WTC11 (cell line): ENCODE results near the gene MISFA. TPM values are rescaled to one million over a fixed set of nuclear protein-coding genes. Genes with fewer than 3 reads are reported as not detected.

Experiments
- ATF1 ChIP-seq: sonication (generic); formaldehyde crosslinking; IDR thresholded peaks from 2 replicates; pipeline ENCODE4 v1.8.1; 2023; ENCODE audit warnings: mild to moderate bottlenecking, moderate library complexity, missing genetic modification reagents
- ETV6 ChIP-seq: sonication (generic); formaldehyde crosslinking; IDR thresholded peaks from 2 replicates; pipeline ENCODE4 v1.8.1; 2022; ENCODE audit warnings: mild to moderate bottlenecking, missing genetic modification reagents
- FOXP1 ChIP-seq: sonication (generic); formaldehyde crosslinking; IDR thresholded peaks from 2 replicates; pipeline ENCODE4 v1.8.0; 2022; ENCODE audit warnings: missing genetic modification reagents, mild to moderate bottlenecking, moderate library complexity, borderline replicate concordance
- MYBL2 ChIP-seq: sonication (generic); formaldehyde crosslinking; IDR thresholded peaks from 2 replicates; pipeline ENCODE4 v1.8.1; 2023; ENCODE audit warnings: mild to moderate bottlenecking, moderate library complexity, missing genetic modification reagents
- NFE2L1 ChIP-seq: sonication (generic); formaldehyde crosslinking; IDR thresholded peaks from 2 replicates; pipeline ENCODE4 v1.8.1; 2023; ENCODE audit warnings: missing genetic modification reagents
- NFYB ChIP-seq: sonication (generic); formaldehyde crosslinking; conservative IDR thresholded peaks from 2 replicates; pipeline ENCODE4 v1.8.0; 2022; ENCODE audit warnings: low read depth, missing genetic modification reagents
- PRRX2 ChIP-seq: fragments of 250-450 bp; sonication (Bioruptor Pico); IDR thresholded peaks from 2 replicates; pipeline ENCODE4 v1.8.0; 2021; ENCODE audit warnings: mild to moderate bottlenecking
- RORB ChIP-seq: fragments of 250-450 bp; sonication (Bioruptor Pico); IDR thresholded peaks from 2 replicates; pipeline ENCODE4 v1.9.0; 2021; ENCODE audit warnings: mild to moderate bottlenecking
- SMAD3 ChIP-seq: sonication (generic); formaldehyde crosslinking; IDR thresholded peaks from 2 replicates; pipeline ENCODE4 v1.8.0; 2022; ENCODE audit warnings: missing genetic modification reagents, mild to moderate bottlenecking, borderline replicate concordance
- SOX15 ChIP-seq: fragments of 250-450 bp; sonication (Bioruptor Pico); IDR thresholded peaks from 2 replicates; pipeline ENCODE4 v1.9.0; 2021; ENCODE audit warnings: mild to moderate bottlenecking
- TEAD4 ChIP-seq: sonication (generic); formaldehyde crosslinking; IDR thresholded peaks from 2 replicates; pipeline ENCODE4 v1.8.0; 2022; ENCODE audit warnings: mild to moderate bottlenecking, missing genetic modification reagents
- TP53 ChIP-seq: sonication (generic); formaldehyde crosslinking; IDR thresholded peaks from 2 replicates; pipeline ENCODE4 v1.8.1; 2023; ENCODE audit warnings: mild to moderate bottlenecking, missing genetic modification reagents
- ZNF121 ChIP-seq: sonication (generic); formaldehyde crosslinking; IDR thresholded peaks from 2 replicates; pipeline ENCODE4 v1.8.0; 2023; ENCODE audit warnings: missing genetic modification reagents
- ZNF317 ChIP-seq: sonication (generic); formaldehyde crosslinking; IDR thresholded peaks from 2 replicates; pipeline ENCODE4 v1.8.1; 2023; ENCODE audit warnings: low read depth, mild to moderate bottlenecking, moderate library complexity, missing genetic modification reagents, borderline replicate concordance
- ZNF396 ChIP-seq: fragments of 250-450 bp; sonication (Bioruptor Pico); IDR thresholded peaks from 2 replicates; pipeline ENCODE4 v1.8.0; 2021; ENCODE audit warnings: mild to moderate bottlenecking, moderate library complexity, borderline replicate concordance
- ZNF671 ChIP-seq: fragments of 250-450 bp; sonication (Bioruptor Pico); IDR thresholded peaks from 2 replicates; pipeline ENCODE4 v1.8.0; 2021; ENCODE audit warnings: mild to moderate bottlenecking
- total RNA-seq: library from RNA; stranded (reverse); gene quantifications from 3 replicates; pipeline ENCODE4 v1.2.3, GENCODE V29; 2021
- TF ChIP-seq, protein P1 (sequence below): sonication (generic); formaldehyde crosslinking; IDR thresholded peaks from 2 replicates; pipeline ENCODE4 v1.8.1; 2023; ENCODE audit warnings: mild to moderate bottlenecking, missing genetic modification reagents
- TF ChIP-seq, protein P2 (sequence below): sonication (generic); formaldehyde crosslinking; IDR thresholded peaks from 2 replicates; pipeline ENCODE4 v1.8.1; 2023; ENCODE audit warnings: mild to moderate bottlenecking, missing genetic modification reagents, moderate library complexity
- TF ChIP-seq, protein P3 (sequence below): sonication (generic); formaldehyde crosslinking; IDR thresholded peaks from 2 replicates; pipeline ENCODE4 v1.8.1; 2023; ENCODE audit warnings: mild to moderate bottlenecking, missing genetic modification reagents
- TF ChIP-seq, protein P4 (sequence below): fragments of 250-450 bp; sonication (Bioruptor Pico); IDR thresholded peaks from 2 replicates; pipeline ENCODE4 v1.8.0; 2021; ENCODE audit warnings: mild to moderate bottlenecking
- TF ChIP-seq, protein P5 (sequence below): sonication (generic); formaldehyde crosslinking; IDR thresholded peaks from 2 replicates; pipeline ENCODE4 v1.8.0; 2022; ENCODE audit warnings: mild to moderate bottlenecking, missing genetic modification reagents
- TF ChIP-seq, protein P6 (sequence below): sonication (generic); formaldehyde crosslinking; IDR thresholded peaks from 2 replicates; pipeline ENCODE4 v1.8.1; 2022; ENCODE audit warnings: low read depth, mild to moderate bottlenecking, moderate library complexity, missing genetic modification reagents, borderline replicate concordance
- TF ChIP-seq, protein P7 (sequence below): sonication (generic); formaldehyde crosslinking; IDR thresholded peaks from 2 replicates; pipeline ENCODE4 v1.8.0; 2022; ENCODE audit warnings: mild to moderate bottlenecking, missing genetic modification reagents
- TF ChIP-seq, protein P8 (sequence below): sonication (generic); formaldehyde crosslinking; IDR thresholded peaks from 2 replicates; pipeline ENCODE4 v1.8.0; 2023; ENCODE audit warnings: mild to moderate bottlenecking, missing genetic modification reagents
- TF ChIP-seq, protein P9 (sequence below): sonication (generic); formaldehyde crosslinking; conservative IDR thresholded peaks from 2 replicates; pipeline ENCODE4 v1.8.1; 2022; ENCODE audit warnings: mild to moderate bottlenecking, missing genetic modification reagents
- TF ChIP-seq, protein P10 (sequence below): fragments of 200-600 bp; IDR thresholded peaks from 2 replicates; pipeline ENCODE4 v1.8.0; 2022; ENCODE audit warnings: antibody characterized with exemption

The MISFA gene
- total RNA-seq, 1 experiment from 2014 or later: 3.2 TPM

DNA sequence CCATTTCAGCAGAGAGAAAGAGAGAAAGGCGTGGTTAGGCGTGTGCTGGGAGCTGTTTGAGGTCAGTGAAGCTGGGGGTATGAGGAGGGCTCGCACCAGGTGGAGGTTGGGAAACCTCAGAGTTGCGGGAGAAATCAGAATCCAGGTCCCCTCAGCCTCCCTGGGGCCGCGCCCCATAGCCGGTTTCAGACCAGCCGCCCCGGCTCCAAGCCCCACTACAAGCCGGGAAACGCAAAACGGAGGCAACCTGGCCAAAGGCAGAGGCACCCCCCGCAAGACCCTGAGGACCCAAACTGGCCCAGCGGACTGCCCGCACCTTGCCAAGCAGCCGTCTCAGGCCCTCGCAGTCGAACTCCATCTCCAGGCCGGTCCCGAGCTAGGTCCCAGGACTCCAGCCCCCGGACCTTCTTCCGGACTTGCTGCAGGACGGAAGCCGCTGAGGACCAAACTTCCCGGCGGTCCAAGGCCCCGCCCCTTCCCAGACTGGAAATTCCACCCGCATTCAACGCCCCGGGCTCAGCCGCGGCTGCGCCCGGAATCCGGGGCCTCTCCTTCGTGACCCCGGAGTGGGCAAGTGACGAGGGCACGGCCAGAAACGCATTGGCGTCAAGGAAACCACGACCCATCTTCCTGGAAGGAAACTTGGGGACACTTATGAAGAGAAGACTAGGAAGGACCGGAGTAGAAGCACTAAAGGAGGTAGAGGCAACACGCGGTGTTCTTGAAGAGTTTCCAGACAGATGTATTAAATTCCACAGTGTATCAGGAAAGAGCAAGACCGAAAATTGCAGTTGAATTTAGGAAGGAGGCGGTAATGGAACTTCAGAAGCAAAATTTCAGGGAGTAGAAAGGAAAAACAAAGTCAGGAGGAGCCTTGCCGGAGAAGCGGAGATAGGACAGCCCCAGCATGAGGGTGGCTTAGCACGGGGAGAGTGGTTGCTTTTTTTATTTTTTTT lies 11.0 kb upstream of the MISFA start, which contains the start of gene UEVLD (continued):
- TF ChIP-seq, protein P1, sequence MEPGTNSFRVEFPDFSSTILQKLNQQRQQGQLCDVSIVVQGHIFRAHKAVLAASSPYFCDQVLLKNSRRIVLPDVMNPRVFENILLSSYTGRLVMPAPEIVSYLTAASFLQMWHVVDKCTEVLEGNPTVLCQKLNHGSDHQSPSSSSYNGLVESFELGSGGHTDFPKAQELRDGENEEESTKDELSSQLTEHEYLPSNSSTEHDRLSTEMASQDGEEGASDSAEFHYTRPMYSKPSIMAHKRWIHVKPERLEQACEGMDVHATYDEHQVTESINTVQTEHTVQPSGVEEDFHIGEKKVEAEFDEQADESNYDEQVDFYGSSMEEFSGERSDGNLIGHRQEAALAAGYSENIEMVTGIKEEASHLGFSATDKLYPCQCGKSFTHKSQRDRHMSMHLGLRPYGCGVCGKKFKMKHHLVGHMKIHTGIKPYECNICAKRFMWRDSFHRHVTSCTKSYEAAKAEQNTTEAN: no peak
- TF ChIP-seq ZNF121 (CRISPR knock-in tag): no peak
- TF ChIP-seq, protein P2, sequence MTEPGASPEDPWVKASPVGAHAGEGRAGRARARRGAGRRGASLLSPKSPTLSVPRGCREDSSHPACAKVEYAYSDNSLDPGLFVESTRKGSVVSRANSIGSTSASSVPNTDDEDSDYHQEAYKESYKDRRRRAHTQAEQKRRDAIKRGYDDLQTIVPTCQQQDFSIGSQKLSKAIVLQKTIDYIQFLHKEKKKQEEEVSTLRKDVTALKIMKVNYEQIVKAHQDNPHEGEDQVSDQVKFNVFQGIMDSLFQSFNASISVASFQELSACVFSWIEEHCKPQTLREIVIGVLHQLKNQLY (CRISPR knock-in tag): no peak
- TF ChIP-seq, protein P3, sequence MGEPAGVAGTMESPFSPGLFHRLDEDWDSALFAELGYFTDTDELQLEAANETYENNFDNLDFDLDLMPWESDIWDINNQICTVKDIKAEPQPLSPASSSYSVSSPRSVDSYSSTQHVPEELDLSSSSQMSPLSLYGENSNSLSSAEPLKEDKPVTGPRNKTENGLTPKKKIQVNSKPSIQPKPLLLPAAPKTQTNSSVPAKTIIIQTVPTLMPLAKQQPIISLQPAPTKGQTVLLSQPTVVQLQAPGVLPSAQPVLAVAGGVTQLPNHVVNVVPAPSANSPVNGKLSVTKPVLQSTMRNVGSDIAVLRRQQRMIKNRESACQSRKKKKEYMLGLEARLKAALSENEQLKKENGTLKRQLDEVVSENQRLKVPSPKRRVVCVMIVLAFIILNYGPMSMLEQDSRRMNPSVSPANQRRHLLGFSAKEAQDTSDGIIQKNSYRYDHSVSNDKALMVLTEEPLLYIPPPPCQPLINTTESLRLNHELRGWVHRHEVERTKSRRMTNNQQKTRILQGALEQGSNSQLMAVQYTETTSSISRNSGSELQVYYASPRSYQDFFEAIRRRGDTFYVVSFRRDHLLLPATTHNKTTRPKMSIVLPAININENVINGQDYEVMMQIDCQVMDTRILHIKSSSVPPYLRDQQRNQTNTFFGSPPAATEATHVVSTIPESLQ: no peak
- TF ChIP-seq, protein P4, sequence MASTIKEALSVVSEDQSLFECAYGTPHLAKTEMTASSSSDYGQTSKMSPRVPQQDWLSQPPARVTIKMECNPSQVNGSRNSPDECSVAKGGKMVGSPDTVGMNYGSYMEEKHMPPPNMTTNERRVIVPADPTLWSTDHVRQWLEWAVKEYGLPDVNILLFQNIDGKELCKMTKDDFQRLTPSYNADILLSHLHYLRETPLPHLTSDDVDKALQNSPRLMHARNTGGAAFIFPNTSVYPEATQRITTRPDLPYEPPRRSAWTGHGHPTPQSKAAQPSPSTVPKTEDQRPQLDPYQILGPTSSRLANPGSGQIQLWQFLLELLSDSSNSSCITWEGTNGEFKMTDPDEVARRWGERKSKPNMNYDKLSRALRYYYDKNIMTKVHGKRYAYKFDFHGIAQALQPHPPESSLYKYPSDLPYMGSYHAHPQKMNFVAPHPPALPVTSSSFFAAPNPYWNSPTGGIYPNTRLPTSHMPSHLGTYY (CRISPR knock-in tag): no peak
- peak; percentile 78; the same call in 1 of the 2 replicates for TF ChIP-seq FOXP1 (CRISPR knock-in tag)
- TF ChIP-seq, protein P5, sequence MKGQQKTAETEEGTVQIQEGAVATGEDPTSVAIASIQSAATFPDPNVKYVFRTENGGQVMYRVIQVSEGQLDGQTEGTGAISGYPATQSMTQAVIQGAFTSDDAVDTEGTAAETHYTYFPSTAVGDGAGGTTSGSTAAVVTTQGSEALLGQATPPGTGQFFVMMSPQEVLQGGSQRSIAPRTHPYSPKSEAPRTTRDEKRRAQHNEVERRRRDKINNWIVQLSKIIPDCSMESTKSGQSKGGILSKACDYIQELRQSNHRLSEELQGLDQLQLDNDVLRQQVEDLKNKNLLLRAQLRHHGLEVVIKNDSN: 0 out of 2 replicates have a peak, but pooled peaks have one; percentile 29
- TF ChIP-seq NFE2L1 (CRISPR knock-in tag): no peak
- TF ChIP-seq ZNF396 (CRISPR knock-in tag): no peak
- peak; percentile 47; the same call in 1 of the 2 replicates for TF ChIP-seq MYBL2 (CRISPR knock-in tag)
- no peak for TF ChIP-seq NFYB (CRISPR knock-in tag)
- no peak for TF ChIP-seq SOX15
- TF ChIP-seq ETV6 (CRISPR knock-in tag): peak; percentile 75; the same call in 1 of the 2 replicates
- TF ChIP-seq, protein P6, sequence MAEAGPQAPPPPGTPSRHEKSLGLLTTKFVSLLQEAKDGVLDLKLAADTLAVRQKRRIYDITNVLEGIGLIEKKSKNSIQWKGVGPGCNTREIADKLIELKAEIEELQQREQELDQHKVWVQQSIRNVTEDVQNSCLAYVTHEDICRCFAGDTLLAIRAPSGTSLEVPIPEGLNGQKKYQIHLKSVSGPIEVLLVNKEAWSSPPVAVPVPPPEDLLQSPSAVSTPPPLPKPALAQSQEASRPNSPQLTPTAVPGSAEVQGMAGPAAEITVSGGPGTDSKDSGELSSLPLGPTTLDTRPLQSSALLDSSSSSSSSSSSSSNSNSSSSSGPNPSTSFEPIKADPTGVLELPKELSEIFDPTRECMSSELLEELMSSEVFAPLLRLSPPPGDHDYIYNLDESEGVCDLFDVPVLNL (CRISPR knock-in tag): no peak
- no peak for TF ChIP-seq ZNF317 (CRISPR knock-in tag)
- TF ChIP-seq TEAD4 (CRISPR knock-in tag): no peak
- TF ChIP-seq ZNF671 (CRISPR knock-in tag): no peak
- no peak for TF ChIP-seq ATF1 (CRISPR knock-in tag)
- TF ChIP-seq PRRX2 (CRISPR knock-in tag): no peak
- peak; percentile 53; the same call in 1 of the 2 replicates for TF ChIP-seq SMAD3
- no peak for TF ChIP-seq RORB (CRISPR knock-in tag)
- TF ChIP-seq, protein P7, sequence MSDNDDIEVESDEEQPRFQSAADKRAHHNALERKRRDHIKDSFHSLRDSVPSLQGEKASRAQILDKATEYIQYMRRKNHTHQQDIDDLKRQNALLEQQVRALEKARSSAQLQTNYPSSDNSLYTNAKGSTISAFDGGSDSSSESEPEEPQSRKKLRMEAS: peak; percentile 34; the same call in 1 of the 2 replicates
- TF ChIP-seq, protein P8, sequence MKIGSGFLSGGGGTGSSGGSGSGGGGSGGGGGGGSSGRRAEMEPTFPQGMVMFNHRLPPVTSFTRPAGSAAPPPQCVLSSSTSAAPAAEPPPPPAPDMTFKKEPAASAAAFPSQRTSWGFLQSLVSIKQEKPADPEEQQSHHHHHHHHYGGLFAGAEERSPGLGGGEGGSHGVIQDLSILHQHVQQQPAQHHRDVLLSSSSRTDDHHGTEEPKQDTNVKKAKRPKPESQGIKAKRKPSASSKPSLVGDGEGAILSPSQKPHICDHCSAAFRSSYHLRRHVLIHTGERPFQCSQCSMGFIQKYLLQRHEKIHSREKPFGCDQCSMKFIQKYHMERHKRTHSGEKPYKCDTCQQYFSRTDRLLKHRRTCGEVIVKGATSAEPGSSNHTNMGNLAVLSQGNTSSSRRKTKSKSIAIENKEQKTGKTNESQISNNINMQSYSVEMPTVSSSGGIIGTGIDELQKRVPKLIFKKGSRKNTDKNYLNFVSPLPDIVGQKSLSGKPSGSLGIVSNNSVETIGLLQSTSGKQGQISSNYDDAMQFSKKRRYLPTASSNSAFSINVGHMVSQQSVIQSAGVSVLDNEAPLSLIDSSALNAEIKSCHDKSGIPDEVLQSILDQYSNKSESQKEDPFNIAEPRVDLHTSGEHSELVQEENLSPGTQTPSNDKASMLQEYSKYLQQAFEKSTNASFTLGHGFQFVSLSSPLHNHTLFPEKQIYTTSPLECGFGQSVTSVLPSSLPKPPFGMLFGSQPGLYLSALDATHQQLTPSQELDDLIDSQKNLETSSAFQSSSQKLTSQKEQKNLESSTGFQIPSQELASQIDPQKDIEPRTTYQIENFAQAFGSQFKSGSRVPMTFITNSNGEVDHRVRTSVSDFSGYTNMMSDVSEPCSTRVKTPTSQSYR: 0 out of 2 replicates have a peak, but pooled peaks have one; percentile 41
- TF ChIP-seq TP53: no peak
- TF ChIP-seq, protein P9, sequence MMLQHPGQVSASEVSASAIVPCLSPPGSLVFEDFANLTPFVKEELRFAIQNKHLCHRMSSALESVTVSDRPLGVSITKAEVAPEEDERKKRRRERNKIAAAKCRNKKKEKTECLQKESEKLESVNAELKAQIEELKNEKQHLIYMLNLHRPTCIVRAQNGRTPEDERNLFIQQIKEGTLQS (CRISPR knock-in tag): no peak
- TF ChIP-seq, protein P10, sequence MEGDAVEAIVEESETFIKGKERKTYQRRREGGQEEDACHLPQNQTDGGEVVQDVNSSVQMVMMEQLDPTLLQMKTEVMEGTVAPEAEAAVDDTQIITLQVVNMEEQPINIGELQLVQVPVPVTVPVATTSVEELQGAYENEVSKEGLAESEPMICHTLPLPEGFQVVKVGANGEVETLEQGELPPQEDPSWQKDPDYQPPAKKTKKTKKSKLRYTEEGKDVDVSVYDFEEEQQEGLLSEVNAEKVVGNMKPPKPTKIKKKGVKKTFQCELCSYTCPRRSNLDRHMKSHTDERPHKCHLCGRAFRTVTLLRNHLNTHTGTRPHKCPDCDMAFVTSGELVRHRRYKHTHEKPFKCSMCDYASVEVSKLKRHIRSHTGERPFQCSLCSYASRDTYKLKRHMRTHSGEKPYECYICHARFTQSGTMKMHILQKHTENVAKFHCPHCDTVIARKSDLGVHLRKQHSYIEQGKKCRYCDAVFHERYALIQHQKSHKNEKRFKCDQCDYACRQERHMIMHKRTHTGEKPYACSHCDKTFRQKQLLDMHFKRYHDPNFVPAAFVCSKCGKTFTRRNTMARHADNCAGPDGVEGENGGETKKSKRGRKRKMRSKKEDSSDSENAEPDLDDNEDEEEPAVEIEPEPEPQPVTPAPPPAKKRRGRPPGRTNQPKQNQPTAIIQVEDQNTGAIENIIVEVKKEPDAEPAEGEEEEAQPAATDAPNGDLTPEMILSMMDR: no peak
